ENCODE results near the gene TRAPPC10.

The TRAPPC10 gene

GRCh38 chr21:43994646-43995045, 17.5 kb upstream of the TRAPPC10 start:
- DNase-seq (ENCODE audit: low read depth, low spot score) = no peak
- no peak overlapping the region for H3K4me3 ChIP-seq (ENCODE audit: low read length)

DNA sequence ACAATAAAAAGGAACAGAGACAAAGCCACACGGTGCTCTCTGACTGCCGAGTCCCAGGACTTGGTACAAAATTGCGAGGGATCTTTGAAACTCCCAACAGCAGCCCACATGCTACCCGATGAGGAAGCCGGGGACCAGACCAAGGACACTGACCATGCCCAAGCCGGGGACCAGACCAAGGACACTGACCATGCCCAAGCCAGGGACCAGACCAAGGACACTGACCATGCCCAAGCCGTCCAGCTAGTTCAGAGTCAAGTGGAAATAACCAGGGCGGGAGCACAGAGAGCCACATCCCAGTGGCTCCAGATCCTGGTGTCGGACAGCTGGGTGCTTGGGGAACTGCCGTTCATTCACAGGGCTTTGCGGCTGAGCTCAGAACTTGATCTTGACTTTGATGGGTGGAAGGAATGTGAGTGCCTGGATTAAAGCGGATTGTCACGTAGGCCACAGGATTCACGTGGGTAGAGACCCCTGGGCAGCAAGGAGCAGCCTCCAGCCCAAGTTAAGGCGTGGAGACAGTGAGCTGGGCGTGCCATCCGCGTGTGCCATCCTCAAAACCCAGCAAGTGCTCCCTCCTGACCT, 16.5 kb upstream of the TRAPPC10 start:
- no peak for DNase-seq (ENCODE audit: low read depth, low spot score)

GRCh38 chr21:43997766-43998742, 14.1 kb upstream of the TRAPPC10 start:
- H3K4me3 ChIP-seq (ENCODE audit: low read length) = no peak overlapping the region
- DNase-seq (ENCODE audit: low read depth, low spot score) = no peak

More for the DNA sequence above, 16.5 kb upstream of the TRAPPC10 start:
- no peak overlapping the region for H3K4me3 ChIP-seq (ENCODE audit: low read length)

- DNase-seq (ENCODE audit: low read depth, low spot score) = no peak
Observed at GRCh38 chr21:44000360-44000759, 11.7 kb upstream of the TRAPPC10 start.

DNA sequence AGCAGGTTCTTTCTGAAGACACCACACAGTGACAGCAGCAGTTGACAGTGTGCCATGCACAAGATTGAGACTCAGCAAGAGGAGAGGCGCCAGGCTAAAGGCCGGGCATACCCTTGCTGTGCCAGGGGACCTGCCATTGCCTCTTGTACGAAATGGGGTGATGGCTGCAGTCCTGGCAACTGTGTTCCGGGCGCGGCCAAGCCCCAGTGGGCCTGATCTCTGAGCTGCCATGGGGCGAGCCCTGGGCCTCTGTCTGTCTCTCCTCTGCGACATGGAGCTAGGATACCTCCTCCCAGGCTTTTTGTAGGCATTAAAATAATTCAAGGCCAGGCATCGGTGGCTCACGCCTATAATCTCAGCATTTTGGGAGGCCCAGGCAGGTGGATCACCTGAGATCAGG, 9.6 kb upstream of the TRAPPC10 start:
- no peak for DNase-seq (ENCODE audit: low read depth, low spot score)
- no peak overlapping the region for H3K4me3 ChIP-seq (ENCODE audit: low read length)

More at GRCh38 chr21:44000360-44000759, 11.7 kb upstream of the TRAPPC10 start:
- no peak overlapping the region for H3K4me3 ChIP-seq (ENCODE audit: low read length)

DNA sequence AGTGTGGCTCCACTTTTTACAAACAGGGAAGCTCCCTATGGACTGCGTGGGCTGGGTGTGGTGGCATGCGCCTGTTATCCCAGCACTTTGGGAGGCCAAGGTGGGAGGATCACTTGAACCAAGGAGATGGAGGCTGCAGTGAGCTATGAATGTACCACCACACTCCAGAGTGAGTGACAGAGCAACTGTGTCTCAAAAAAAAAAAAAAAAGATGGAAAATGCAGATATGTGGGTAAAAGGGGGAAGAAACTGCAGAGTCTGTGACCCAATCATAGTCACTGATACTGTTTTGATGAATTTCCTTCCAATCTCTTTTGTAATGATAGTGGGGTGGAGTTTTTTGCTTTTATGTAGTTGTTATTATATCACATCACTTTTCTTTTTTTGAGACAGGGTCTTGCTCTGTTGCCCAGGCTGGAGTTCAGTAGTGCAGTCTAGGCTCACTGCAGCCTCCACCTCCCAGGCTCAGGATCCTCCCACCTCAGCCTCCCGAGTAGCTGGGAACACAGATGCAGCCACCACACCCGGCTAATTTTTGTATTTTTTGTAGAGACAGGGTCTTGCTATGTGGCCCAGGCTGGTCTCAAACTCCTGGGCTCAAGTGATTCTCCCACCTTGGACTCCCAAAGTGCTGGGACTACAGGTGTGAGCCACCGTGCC, 8.7 kb upstream of the TRAPPC10 start:
- no peak for DNase-seq (ENCODE audit: low read depth, low spot score)
- H3K4me3 ChIP-seq (ENCODE audit: low read length) = no peak overlapping the region

- DNase-seq (ENCODE audit: low read depth, low spot score) = no peak
- no peak overlapping the region for H3K4me3 ChIP-seq (ENCODE audit: low read length)
Observed at GRCh38 chr21:44005071-44005470, 7.0 kb upstream of the TRAPPC10 start.

DNA sequence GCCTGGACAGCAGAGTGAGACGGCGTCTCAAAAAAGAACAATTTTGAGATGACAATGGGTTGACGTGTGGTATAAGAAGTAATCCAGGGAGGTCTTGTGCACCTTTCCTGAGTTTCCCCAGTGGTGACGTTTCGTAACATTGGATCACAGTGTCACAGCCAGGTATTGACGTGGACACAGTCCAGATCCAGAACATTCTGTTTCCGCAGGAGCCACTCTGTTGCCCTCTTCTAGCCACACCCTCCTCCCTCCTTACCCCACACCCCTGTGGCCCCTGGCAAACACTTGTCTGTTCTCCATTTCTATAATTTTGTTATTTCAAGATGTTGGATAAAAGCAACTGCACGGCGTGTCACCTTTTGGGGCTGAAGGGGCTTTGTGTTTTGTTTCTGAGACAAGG, 6.5 kb upstream of the TRAPPC10 start:
- H3K4me3 ChIP-seq (ENCODE audit: low read length) = no peak overlapping the region
- DNase-seq (ENCODE audit: low read depth, low spot score) = no peak

DNA sequence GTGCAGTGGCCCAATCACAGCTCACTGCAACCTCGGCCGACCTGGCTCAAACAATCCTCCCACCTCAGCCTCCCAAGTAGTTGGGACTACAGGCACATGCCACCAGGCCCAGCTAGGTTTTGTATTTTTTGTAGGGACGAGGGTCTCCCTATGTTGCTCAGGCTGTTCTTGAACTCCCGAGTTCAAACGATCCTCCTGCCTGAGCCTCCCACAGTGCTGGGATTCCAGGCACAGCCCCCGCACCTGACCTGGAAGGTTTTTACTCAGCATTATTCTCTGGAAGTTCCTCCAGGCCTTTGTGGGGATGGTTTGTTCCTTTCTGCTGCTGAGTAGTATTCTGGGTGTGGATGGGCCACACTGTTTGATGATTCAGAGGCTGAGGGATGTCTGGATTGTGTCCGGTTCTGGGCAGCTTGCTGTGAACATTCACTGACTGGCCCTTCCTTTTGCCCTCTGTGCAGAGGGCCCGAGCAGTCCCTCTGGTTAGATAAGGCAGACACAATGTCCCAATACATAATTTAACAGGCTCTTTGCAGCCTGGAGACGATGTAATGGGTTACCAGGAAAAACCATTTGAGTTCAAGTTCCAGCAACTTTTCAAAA, 6.0 kb upstream of the TRAPPC10 start:
- no peak overlapping the region for H3K4me3 ChIP-seq (ENCODE audit: low read length)
- DNase-seq (ENCODE audit: low read depth, low spot score) = no peak

- no peak overlapping the region for H3K4me3 ChIP-seq (ENCODE audit: low read length)
- DNase-seq (ENCODE audit: low read depth, low spot score) = no peak
Observed at GRCh38 chr21:44006656-44007055, 5.5 kb upstream of the TRAPPC10 start.

GRCh38 chr21:44010429-44010828, 1.7 kb upstream of the TRAPPC10 start:
- DNase-seq (ENCODE audit: low read depth, low spot score) = no peak

DNA sequence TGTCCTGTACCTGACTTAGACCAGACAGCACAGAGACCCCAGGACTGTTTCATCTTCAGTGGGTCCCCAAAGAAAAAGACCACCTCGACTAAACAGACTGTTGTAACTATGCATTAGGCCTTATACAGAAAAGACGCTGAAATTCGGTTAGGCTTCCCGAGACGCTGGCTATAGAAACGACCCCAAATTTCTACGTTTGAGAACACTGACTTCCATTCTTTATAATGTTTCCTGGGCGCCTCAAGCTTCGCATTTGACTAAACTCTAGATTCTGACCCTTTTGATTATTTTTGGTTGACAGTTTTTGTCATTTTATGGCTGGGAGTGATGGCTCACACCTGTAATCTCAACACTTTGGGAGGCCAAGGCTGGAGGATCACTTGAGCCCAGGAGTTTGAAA, 986 bp upstream of the TRAPPC10 start:
- peak overlapping the region; percentile 83 for H3K4me3 ChIP-seq (ENCODE audit: low read length)
- DNase-seq (ENCODE audit: low read depth, low spot score) = no peak

More at GRCh38 chr21:44010429-44010828, 1.7 kb upstream of the TRAPPC10 start:
- H3K4me3 ChIP-seq (ENCODE audit: low read length) = no peak overlapping the region

DNA sequence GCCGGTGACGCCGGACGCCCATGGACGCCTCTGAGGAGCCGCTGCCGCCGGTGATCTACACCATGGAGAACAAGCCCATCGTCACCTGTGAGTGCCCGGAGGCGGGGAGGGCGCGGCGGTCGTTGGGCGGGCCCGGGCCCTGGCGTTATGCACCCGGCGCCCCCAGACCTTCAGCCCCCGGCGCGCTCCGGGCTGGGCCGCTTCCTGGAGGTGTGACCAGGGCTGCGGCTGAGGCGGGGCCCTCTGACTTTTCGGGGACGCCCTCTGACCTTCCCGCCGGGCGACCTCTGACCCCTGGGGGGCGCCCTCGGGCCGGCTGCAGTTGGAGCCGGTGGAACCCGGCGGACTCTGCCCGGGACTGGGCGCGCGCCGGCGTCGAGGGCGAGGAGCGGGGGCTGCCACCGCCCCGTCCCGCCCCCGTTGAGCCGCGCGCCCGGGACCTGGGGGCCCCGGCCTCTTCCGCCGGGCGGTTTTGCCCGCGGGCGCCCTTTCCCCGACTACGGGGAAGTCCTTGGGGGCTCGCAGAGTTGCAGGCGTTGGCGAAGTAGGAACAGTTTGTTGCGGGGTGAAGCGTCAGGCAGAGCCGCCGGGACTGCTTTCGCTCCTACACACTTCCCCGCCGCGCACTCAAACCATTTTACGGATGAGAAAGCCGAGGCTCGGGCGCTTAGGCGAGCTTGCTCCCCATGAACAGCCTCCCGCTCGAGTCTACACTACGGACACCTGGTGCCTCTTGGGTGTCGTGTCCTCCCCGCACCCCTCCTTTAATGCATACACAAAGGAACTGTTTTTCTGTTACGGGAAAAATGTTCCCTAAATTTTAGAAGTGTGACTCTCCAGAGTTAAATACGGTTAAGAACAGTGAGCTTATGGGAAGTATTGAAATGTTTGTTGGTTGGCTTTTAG, 618 bp downstream of the TRAPPC10 start:
- DNase-seq (ENCODE audit: low read depth, low spot score) = peak; percentile 75
- H3K4me3 ChIP-seq (ENCODE audit: low read length) = peak overlapping the region; percentile 83

- DNase-seq (ENCODE audit: low read depth, low spot score) = peak; percentile 56
- H3K4me3 ChIP-seq (ENCODE audit: low read length) = peak overlapping the region; percentile 83
Observed at GRCh38 chr21:44013380-44014088, 1.4 kb downstream of the TRAPPC10 start.

- no peak for DNase-seq (ENCODE audit: low read depth, low spot score)
- no peak overlapping the region for H3K4me3 ChIP-seq (ENCODE audit: low read length)
Observed at GRCh38 chr21:44017601-44018000, 5.5 kb downstream of the TRAPPC10 start.

DNA sequence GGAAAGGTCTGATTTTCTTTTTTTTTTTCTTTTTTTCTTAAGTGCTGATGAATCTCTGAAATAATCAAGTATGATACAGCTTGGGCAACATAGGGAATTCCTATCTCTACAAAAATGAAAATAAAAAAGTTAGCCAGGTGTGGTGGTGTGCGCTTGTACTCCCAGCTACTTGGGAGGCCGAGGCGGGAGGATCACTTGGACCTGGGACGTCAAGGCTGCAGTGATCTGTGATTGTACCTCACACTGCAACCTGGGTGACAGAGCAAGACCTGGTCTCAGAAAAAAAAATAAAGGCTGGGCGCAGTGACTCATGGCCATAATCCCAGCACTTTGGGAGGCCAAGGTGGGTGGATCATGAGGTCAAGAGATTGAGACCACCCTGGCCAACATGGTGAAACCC, 6.0 kb downstream of the TRAPPC10 start:
- no peak overlapping the region for H3K4me3 ChIP-seq (ENCODE audit: low read length)
- DNase-seq (ENCODE audit: low read depth, low spot score) = no peak

- H3K4me3 ChIP-seq (ENCODE audit: low read length) = no peak overlapping the region
- peak; percentile 63 for DNase-seq (ENCODE audit: low read depth, low spot score)
Observed at GRCh38 chr21:44018813-44019567, 6.9 kb downstream of the TRAPPC10 start.
